ENCODE data around the gene MDFI.

DNA sequence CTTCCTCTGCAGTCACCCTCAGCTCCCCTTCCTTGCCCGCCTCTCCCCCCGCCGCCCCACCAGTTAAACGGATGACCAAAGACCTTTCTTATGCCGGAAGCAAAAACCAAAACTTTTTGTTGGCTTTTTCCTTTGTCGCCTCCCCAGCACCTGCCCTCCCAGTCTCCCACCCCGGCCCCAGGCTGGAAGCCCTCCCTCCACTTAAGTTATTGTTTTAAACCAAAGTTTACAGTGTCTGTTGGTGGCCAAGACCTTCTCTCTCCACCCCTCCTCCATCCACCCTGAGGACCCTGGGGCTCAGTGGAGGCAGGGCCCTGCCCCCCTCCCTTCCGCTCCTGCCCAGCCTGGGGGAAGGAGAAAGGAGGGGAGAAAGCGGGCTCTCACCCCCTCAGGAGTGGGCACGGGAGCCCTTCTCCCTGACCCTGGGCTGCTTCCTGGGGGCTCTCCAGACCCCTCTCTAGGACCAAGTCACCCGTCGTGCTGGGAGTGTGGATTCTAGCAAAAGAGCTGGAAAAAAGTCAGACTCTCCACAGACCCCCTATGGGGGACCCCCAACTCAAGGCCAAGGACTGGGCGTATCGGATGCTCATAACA is 38.3 kb upstream of the MDFI start:
- TF ChIP-seq CTCF (IDR thresholded peaks at IDR 0.05) (no peak), POLR2A (IDR thresholded peaks at IDR 0.05; ENCODE audit: low read depth) (no peak)

Data from esophagus muscularis mucosa (tissue), 3 donors.